HL-60 (cell line): ENCODE data around the gene DENND1A.

Source experiments
- CTCF ChIP-seq: IDR thresholded peaks from one replicate; pipeline ENCODE4 v1.5.1; 2011; ENCODE audit warnings: low read length, control low read depth, inconsistent platforms; ENCODE audit not compliant: insufficient read depth
- POLR2AphosphoS5 ChIP-seq: IDR thresholded peaks from 2 replicates; pipeline ENCODE4 v1.6.1; 2012; ENCODE audit warnings: low read depth
- REST ChIP-seq: IDR thresholded peaks from 2 replicates; pipeline ENCODE4 v1.6.1; 2012; ENCODE audit warnings: low read depth; ENCODE audit not compliant: insufficient replicate concordance
- SPI1 ChIP-seq: IDR thresholded peaks from 2 replicates; pipeline ENCODE4 v1.6.1; 2012; ENCODE audit warnings: low read depth, mild to moderate bottlenecking, borderline replicate concordance

- TF ChIP-seq CTCF (no peak), REST (no peak), POLR2AphosphoS5 (no peak), SPI1 (no peak)
Measured at GRCh38 chr9:123552530-123552929, 377.4 kb downstream of the DENND1A start.
